AG04450 (cell line): ENCODE data around the gene EPHA4. TPM values are rescaled to one million over a fixed set of nuclear protein-coding genes. Genes with fewer than 3 reads are reported as not detected.

Experiments
- CTCF ChIA-PET: fragments of 300-600, 350-600 bp; formaldehyde crosslinking; extraction: SDS; loops from one replicate; lab custom pipeline; 2022; ENCODE audit warnings: antibody characterized with exemption, inconsistent platforms; lab: Charles Lee
- POLR2A ChIA-PET: fragments of 350-600 bp; formaldehyde crosslinking; extraction: SDS; loops from one replicate; lab custom pipeline; 2021; ENCODE audit warnings: antibody characterized with exemption, inconsistent platforms; lab: Yijun Ruan, JAX
- DNase-seq: peaks from one replicate; pipeline ENCODE4 v3.0.0-alpha.2; 2011; ENCODE audit warnings: low read depth, low spot score
- H3K27ac ChIP-seq: one replicate; pipeline ENCODE4 v1.5.1; 2012; ENCODE audit warnings: low read depth, low read length, control low read depth
- H3K27me3 ChIP-seq: one replicate; pipeline ENCODE4 v1.6.0; 2012; ENCODE audit warnings: low read length; ENCODE audit not compliant: control insufficient read depth, insufficient read depth
- H3K4me3 ChIP-seq: 2 replicates; pipeline ENCODE4 v1.5.1; 2011; ENCODE audit warnings: mild to moderate bottlenecking, low read depth, low read length, control low read depth
- H3K9me3 ChIP-seq: 2 replicates; pipeline ENCODE4 v1.5.1; 2012; ENCODE audit warnings: low read length; ENCODE audit not compliant: control insufficient read depth, insufficient read depth
- CTCF ChIP-seq: IDR thresholded peaks from 2 replicates; pipeline ENCODE4 v1.5.1; 2011; ENCODE audit warnings: low read depth, low read length, control low read depth, inconsistent platforms
- polyA plus RNA-seq: library from polyadenylated mRNA; depleted of rRNA; stranded (reverse); fragments of >200 nt; gene quantifications from 2 replicates; pipeline ENCODE4 v1.2.3, GENCODE V29; 2011

The EPHA4 gene
- polyA plus RNA-seq, 1 experiment, result 37.9 TPM

- Histone ChIP-seq H3K9me3 (no peaks in the 10 kb centered on the region), H3K27me3 (no peaks in the 10 kb centered on the region), H3K27ac (no peak overlapping the region), H3K4me3 (no peak overlapping the region)
- no peak for TF ChIP-seq CTCF
- no peak for DNase-seq
- POLR2A ChIA-PET, result no interaction called here
- CTCF ChIA-PET, result no interaction called here
Observed at GRCh38 chr2:221605751-221606240, 33.7 kb upstream of the EPHA4 start.

GRCh38 chr2:221602938-221603337 is 30.8 kb upstream of the EPHA4 start:
- CTCF ChIA-PET, result no interaction called here
- Histone ChIP-seq H3K9me3 (no peaks in the 10 kb centered on the region), H3K27me3 (no peaks in the 10 kb centered on the region), H3K4me3 (no peak overlapping the region), H3K27ac (no peak overlapping the region)
- POLR2A ChIA-PET, result no interaction called here
- DNase-seq, result no peak
- TF ChIP-seq CTCF, result no peak

GRCh38 chr2:221601376-221601775 is 29.3 kb upstream of the EPHA4 start:
- POLR2A ChIA-PET, result no interaction called here
- no peaks in the 10 kb centered on the region for H3K9me3 ChIP-seq
- no peak for TF ChIP-seq CTCF
- no peaks in the 10 kb centered on the region for H3K27me3 ChIP-seq
- CTCF ChIA-PET, result no interaction called here
- H3K4me3 ChIP-seq, result no peak overlapping the region
- no peak for DNase-seq
- no peak overlapping the region for H3K27ac ChIP-seq

- H3K27ac ChIP-seq, result no peak overlapping the region
- POLR2A ChIA-PET, result no interaction called here
- CTCF ChIA-PET, result no interaction called here
- no peaks in the 10 kb centered on the region for H3K27me3 ChIP-seq
- no peak for TF ChIP-seq CTCF
- H3K9me3 ChIP-seq, result no peaks in the 10 kb centered on the region
- no peak overlapping the region for H3K4me3 ChIP-seq
- DNase-seq, result no peak
Observed at GRCh38 chr2:221600388-221600787, 28.3 kb upstream of the EPHA4 start.

- CTCF ChIA-PET, result no interaction called here
- no peak for TF ChIP-seq CTCF
- Histone ChIP-seq H3K9me3 (no peaks in the 10 kb centered on the region), H3K4me3 (no peak overlapping the region), H3K27ac (no peak overlapping the region), H3K27me3 (no peaks in the 10 kb centered on the region)
- DNase-seq, result no peak
- POLR2A ChIA-PET, result no interaction called here
Observed at GRCh38 chr2:221596192-221596591, 24.1 kb upstream of the EPHA4 start.
